Measurements from ENCODE around the gene STEEP1.
"Not testable (repeated sequence)": the region's sequence is repeated elsewhere in the genome, so short reads cannot be mapped to it uniquely, and the experiment has no call there.

Gene STEEP1

DNA sequence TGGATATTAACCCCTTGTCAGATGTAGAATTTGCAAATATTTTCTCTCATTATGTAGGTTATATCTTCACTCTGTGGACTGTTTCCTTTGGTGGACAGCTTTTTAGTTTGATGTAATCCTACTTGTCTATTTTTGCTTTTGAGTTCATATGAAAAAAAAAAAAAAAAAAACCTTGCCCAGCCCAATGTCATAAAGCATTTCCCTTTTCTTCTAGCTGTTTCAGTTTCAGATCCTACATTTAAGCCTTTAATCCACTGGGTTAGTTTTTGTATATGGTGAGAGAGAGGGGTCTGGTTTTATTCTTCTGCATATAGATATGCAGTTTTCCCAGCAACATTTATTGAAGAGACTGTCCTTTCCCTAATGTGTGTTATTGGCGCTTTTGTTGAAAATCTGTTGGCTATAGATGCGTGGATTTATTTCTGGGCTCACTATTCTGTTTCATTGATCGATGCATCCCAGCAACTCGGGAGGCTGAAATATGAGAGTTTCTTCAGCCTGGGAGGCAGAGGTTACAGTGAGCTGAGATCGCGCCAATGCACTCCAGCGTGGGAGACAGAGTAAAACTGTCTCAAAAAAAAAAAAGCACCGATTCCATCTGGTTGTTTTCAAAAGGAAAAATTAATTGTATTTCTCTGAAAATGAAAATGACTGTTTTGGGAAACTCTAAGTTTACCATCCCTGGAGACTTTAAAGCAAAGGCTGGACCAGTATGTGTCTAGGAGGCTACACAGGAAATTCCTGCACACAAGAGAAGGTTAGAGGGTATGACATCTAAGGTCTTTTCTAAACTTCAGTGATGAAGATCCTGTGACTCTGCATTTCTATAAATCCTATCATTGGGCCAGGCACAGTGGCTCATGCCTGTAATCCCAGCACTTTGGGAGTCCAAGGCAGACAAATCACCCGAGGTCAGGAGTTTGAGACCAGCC is 35.6 kb downstream of the STEEP1 start:
- no peak for FAIRE-seq

GRCh38 chrX:119523664-119524184 is 41.5 kb downstream of the STEEP1 start:
- FAIRE-seq: no peak

DNA sequence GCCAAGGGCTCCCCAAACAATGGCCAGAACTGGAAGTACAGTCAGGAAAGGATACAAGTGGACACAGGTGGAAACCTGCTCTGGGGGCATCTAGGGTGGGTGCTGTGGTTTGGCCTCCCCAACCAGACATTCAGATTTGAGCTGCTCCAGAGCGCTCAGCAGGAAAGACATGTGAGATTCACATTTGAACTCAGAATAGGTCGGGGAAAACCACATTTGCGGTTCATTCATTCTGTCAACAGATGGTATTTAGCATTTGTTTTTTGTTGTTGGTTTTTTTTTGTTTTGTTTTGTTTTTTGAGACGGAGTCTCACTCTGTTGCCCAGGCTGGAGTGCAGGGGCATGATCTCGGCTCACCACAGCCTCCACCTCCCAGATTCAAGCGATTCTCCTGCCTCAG is 44.0 kb downstream of the STEEP1 start:
- no peak for FAIRE-seq

- FAIRE-seq: no peak
Observed at GRCh38 chrX:119518371-119518770, 46.8 kb downstream of the STEEP1 start.

- no peak for FAIRE-seq
Observed at GRCh38 chrX:119516157-119516702, 49.0 kb downstream of the STEEP1 start.

- no peak for FAIRE-seq
Observed at GRCh38 chrX:119512146-119512800, 52.9 kb downstream of the STEEP1 start.

- FAIRE-seq: no peak
Observed at GRCh38 chrX:119507206-119507605, 58.0 kb downstream of the STEEP1 start.

GRCh38 chrX:119505945-119506344 is 59.3 kb downstream of the STEEP1 start:
- FAIRE-seq: no peak

- FAIRE-seq: not testable (repeated sequence)
Observed at GRCh38 chrX:119505145-119505544, 60.1 kb downstream of the STEEP1 start.

DNA sequence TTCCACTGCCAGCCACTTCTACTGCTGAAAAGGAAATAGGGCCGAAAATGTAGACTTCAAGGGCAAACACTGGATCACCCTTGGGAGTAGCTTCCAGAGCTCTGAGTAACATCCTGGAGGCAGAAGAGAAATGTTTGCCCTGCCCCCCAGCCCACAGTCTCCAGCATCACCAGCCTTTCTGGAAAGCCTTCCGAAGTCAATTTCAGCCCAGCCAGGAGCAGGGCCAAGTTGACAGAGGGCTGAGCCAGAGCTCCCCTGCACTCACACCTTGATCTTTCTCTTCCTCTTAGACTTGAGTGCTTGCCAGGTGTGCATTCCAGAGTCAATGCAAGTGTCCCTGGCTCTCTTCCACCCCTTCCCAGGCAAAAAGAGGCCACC is 61.7 kb downstream of the STEEP1 start:
- no peak for FAIRE-seq

GRCh38 chrX:119502727-119503483 is 62.3 kb downstream of the STEEP1 start:
- FAIRE-seq: no peak

DNA sequence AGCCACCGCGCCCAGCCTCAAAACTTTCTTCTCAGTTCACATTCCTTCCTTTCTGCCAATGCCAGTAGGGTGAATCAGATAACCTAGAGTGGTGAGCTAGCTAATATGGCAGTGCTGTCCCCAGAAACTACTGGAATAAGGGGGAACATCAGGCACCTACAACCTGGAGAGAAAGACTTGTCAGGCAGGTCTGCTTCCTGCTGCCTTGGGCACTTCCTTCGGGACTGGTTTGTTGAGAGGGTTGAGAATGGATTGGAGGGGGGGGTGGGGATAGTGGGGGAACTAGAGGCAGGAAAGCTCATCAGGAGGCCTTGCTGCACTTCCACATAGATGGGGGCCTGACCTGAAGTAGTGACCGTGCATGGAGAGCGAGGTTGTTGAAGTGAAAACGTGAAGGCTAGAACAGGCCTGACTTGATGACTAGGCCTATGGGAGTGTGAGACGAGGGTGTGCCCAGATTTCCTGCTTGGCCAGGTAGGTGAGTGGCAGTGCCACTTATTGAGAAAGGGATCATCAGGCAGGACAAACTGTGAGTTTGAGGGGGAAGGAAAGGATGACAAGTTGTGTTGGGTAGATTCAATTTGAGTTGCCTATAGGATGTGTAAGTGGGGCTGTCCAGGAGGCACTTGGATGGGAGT is 63.6 kb downstream of the STEEP1 start:
- no peak for FAIRE-seq

- FAIRE-seq: no peak
Observed at GRCh38 chrX:119500061-119500800, 65.0 kb downstream of the STEEP1 start.

- FAIRE-seq: no peak
Observed at GRCh38 chrX:119497185-119497584, 68.0 kb downstream of the STEEP1 start.

- FAIRE-seq: no peak
Observed at GRCh38 chrX:119495734-119496726, 69.2 kb downstream of the STEEP1 start.

DNA sequence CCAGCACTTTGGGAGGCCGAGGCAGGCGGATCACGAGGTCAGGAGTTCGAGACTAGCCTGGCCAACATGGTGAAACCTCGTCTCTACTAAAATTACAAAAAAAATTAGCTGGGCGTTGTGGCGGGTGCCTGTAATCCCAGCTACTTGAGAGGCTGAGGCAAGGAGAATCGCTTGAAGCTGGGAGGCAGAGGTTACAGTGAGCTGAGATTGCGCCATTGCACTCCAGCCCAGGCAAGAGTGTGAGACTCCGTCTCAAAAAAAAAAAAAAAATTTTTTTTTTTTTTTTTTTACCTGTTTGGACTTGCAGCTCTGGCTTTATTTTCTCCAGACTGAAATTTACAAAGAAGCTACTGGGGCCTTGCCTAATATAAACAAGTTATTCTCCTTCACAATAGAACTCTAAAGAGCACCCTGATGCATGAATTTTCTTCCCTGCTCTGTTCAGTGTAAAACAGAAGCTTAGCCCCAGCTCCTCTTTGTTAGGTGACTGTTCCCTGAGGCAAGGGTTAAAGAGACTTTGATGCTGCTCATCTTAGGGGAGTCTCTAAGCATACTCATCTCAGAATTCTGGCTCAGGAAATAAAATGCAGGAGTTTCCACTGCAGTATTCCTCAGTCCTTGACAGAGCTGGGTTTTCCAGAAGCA is 71.2 kb downstream of the STEEP1 start:
- not testable (repeated sequence) for FAIRE-seq

DNA sequence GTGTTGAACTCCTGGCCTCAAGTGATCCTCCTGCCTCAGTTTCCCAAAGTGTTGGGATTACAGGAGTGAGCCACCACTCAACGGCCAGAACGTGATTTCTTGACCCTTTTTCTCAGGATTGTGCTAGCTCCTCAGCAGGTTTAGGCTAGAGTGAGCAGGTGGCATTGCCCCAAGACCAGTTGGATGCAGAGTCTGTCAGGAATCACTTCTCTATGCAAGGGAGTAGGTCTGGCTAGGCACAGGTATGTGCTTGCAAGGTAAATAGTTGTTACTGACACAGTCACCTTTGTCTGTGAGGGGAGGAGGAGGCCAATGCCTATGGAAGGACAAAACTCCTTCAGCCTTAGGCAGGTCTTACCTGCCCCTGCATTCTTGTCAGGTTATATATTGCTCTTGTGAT is 72.7 kb downstream of the STEEP1 start:
- FAIRE-seq: no peak

DNA sequence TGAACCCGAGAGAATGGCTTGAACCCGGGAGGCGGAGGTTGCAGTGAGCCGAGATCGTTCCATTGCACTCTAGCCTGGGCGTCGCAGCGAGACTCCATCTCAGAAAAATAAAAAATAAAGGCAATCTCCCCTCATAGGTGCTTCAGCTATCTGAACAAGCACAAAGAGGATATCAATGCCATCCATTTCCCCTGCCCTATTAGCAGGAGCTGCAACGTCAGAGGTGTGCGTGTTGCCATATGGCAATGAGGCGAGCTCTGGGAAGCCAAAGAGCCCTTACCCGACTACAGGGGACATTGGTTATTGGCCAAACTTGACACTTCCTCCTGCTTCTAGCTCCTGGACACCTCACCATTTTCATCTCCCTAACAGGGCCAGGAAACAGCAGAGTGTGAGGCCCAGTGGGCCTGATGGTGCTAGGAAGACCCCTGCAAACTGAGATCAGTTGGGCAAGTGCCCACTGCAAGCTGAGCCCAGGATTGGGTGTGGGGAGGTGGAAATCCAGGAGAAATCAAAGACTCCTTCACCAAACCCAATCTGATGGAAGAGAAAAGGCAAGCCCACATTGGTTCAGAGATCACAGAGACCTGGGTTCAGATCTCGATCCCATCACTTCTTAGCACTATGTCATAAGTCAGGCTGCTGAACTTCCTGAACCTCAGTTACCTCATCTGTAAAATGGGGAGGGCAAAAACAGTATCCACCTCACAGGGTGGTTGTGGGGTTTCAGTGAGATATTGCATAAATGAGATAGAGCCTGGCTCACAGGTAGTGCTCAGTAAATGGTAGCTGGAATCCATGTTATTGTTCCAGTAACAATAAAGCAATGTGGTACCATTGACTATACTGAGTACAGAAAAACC is 75.8 kb downstream of the STEEP1 start:
- FAIRE-seq: no peak

DNA sequence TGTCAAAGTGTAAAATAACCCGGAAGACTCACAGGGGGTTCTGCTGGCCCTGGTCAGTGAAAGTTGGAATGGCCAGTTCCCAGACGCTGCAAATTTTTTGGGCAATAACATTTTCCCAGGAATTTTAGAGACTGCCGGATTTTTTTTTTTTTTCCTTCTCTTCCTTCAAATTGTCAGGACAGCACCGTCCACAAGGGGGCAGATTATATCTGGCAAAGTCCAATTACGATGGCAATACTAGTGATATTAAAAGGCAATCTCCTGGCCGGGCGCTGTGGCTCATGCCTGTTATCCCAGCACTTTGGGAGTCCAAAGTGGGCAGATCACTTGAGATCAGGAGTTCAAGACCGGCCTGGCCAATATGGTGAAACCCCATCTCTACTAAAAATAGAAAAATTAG is 76.5 kb downstream of the STEEP1 start:
- FAIRE-seq: no peak
